GM23248 (cell line): ENCODE measurements around the gene RAMP1.

ENCODE experiments used
- EZH2 ChIP-seq: fragments of 200-600 bp; sonication (generic); IDR thresholded peaks from 2 replicates; pipeline ENCODE4 v1.6.1; 2018; ENCODE audit warnings: antibody characterized with exemption, mild to moderate bottlenecking; ENCODE audit not compliant: insufficient read depth, poor library complexity, severe bottlenecking
- EZH2phosphoT487 ChIP-seq: fragments of 200-600 bp; sonication (generic); IDR thresholded peaks from 2 replicates; pipeline ENCODE4 v1.6.1; 2018; ENCODE audit warnings: antibody characterized with exemption, moderate library complexity, mild to moderate bottlenecking, low read depth; ENCODE audit not compliant: insufficient read depth

- no peak for TF ChIP-seq EZH2
- no peak for TF ChIP-seq EZH2phosphoT487
Observed at GRCh38 chr2:237917696-237918374, 58.4 kb downstream of the RAMP1 start.
